Stimulated activated CD8-positive, alpha-beta memory T cell treated with anti-CD3 and anti-CD28 coated beads, Interleukin-12 subunit alpha, Interleukin-12 subunit beta, amount 100 ng/mL, for 4 hours (primary cell): ENCODE results near the gene WDR48.
A peak's percentile ranks its signal among the peaks of the same experiment; 100 is the strongest.

ENCODE experiments used
- DNase-seq: peaks from one replicate; pipeline ENCODE4 v3.0.0-alpha.2; 2020; ENCODE audit warnings: low read depth

Gene WDR48

DNA sequence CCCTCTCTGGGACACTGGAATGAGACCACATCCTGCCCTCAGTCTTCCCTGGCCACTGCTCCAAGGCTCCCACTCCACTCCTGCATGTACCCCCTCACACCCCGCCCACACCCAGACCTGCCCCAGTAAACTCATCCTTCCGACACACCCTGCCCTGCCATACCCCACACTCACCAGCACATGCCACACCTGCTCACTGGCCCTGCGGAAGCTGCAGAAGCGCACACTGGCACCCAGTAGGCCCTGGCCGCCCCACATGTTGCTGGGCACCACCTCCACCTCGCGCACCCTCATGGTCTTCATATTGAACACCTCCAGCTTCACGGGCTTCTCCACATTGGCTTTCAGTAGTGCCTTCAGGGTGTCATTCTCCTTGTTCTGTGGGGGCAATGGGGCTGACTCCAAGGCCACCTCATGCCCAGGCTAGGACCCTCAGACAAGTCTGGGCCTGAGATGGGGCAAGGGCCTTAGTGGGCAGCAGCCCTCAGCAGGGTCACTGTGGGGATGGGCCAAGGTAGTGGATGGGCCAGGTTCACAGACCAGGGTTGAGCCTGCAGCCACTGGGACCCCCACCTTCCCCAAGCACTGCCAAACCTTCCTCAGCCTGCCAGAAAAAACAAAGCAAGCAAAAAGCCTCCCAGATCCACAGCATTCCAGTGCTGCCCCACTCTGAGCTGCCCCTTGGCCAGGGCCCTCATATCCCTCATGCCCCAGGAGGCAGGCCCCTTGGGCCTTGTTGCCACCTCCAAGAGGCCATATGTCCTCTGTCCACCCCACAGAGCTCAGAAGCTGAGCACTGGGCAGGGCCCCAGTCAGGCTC is 50.9 kb downstream of the WDR48 start:
- no peak for DNase-seq

DNA sequence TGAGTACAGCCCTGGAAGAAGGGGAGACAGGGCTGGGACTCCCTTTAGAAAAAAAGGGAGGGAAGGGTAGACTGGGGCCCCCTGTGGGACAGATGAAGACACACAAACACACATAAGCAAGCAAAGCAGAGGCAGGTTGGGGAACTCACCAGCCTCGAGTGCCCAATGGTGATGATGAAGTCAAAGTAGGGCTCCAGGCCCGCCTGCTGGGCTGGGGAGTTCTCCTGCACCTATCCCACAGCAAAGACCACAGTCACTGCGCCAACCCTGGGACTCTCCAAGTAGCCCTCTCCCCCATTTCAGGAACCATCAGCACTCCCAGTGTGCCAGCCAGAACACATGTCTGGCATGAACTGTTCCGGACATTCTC is 51.5 kb downstream of the WDR48 start:
- no peak for DNase-seq

DNA sequence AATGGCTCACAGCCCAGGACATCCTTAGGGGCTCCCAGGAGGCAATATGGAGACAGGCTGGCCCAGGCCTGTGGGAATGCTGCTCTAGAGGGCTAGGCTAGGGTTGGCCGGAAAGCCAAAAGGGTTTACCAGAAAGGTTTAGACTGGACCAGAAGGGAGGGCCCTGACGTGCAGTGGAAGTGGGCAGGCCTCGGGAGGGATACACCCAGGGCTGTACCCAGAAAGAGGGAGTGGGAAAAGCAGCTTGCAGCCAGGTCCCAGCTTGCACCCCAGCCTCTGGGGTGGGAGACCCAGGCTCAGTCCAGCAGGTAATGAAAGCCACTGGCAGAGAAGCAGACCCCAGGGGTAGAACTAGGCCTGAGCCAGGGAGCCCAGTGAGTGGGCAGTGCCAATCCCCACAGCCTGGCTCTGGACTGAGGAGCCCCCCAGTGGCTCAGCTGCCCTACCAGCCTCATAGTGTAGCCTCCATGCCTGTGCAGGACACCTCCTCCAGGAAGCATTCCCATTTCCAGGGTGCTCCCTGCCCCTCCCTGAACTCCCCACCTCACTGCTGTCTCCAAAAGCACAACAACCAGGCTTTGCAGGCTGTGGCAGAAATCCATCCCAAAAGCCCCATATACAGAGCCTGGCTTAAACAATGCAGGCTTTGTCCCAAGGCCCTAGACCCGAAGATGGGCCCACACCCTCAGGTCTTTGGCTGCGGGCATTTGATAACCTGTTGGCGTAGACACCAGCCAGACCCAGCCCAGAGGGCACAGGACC is 52.2 kb downstream of the WDR48 start:
- DNase-seq: no peak

DNA sequence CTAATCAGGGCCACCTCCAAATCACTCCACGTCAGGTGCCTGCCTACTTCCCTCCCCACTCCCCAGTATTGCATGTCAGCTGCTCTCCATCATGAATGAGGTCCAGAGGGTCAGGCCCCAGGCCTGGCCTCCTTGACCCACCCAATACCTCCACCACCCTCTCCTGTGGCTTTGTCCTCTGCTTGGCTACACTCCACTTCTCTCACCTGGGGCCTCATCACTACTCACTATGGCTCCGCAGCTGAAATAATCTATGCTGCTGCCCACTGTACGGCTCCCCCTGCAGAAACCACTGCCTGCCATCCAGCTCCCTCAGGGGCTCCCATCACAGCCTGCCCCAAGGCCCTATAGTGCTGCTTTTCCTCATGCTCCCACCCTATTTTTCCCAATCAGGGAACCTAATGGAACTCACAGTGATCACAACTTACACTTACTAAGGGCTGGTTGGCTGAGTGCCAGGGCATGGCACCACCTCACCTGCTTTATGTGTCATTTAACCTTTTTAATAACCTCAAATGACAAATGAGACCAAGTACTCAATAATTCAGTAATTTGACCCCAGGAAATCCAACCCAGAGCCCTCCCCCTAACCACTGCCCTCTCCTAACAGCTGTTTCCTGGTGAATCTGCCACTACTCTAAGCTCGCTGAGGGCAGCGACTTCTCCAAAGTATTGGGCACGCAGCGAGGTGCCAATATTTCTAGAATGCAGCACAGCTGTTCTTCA is 53.3 kb downstream of the WDR48 start:
- DNase-seq: no peak

DNA sequence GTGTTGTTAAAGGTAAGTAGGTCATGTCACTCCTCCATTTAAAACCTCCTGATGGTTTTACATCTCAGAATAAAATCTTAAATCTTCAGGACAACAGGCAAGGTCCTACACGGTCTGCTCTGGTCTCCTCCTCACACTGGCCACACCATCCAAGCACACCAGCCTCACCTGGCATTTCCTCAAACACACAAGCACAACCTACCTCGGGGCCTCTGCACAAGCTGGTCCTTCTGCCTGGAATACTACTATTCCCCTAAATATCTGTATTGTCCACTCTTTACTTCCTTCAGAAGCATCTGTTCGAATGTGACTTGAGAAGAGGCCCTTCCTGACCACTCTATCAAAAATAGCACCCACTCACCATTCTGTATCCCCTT is 53.9 kb downstream of the WDR48 start:
- DNase-seq: no peak

DNA sequence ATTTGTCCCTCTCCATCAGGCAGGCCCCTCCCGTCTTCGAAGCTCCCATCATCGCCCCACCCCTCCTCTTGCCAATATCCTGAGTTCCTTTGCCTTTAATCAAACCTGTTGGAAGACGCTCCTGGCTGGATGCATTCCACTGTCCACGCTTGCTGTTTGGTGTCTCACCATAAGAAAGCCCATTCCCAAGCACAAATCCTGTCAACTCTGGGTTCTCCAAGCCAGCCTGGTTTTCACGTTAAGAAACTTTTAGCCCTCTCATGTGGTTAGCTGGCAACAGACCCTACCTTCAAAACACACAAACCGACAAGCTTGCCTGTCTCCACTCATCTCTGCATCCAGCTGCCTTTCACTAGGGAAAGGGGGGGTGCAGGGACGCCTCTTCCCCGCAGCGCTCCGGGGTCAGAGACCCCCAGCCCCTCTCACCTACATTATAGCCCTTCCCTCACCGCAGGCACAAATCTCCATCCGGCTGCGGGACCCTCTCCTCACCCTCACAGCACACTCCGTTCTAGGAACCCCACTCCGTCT is 54.5 kb downstream of the WDR48 start:
- no peak for DNase-seq

DNA sequence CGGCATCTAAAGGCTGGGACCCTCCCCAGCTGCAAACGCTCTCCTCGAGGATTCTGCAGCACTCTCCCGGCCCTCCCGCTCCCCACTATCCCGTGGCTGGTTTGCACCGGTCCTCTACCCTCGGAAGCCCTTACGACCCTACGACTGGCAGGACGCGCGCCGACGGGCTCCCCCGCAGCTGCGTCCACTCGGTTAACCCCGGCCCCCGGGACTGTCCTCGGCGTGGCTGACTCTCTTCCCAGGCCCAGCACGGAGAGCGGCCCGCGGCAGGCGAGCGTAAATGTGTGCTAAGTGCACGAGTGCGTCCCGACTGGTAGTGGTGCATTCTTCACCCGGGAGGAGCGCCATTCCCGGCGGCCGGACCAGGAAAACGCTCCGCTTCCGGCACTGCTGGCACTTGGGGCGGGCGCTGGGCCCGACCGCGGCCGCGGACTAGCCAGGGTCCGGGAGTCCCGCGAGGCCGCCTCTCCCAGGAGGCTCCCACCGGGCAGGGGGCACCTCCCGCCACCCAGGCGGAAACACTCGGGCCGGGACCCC is 55.1 kb downstream of the WDR48 start:
- DNase-seq: no peak

DNA sequence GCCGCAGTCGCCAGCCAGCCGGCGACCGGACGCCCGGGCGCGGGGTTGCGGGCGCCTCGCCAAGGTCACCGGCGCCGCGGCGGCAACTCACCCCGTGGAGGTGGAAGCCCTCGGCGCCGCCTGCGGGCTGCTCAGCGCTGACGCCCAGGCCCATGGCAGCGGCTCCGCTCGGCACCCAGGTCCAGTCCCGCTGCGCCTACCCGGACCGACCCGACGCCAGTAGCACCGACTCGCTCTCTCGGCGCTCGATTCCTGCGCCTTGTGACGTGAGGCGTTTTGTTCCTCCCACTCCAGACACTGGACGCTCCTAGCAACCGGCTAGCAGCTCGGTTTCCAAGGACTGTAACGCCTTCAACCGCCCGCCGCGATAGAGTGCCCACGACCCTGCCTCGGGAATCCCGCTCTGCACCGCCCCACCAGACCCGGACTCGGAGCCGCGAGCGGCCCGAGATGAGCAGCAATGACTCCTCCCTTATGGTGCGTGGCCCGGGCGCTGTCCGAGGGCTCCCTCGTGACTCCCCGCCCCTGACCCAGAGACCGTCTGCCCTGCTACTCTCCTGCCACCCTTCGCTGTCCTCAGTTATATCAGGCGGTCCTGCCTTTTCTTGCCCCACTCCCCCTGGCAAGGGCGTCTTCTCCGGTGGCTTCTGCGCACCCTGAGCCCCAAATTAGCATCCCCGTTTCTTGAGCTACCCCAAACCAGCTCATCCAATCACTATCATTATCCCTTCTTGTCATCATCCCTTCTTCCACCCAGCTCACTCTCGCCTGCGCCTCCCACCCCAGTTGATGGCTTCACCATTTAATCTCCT is 55.8 kb downstream of the WDR48 start, which contains the start of the genes GORASP1 and TTC21A:
Gene GORASP1, minus strand, starts transcription at position 240 of the 812 bp plus-strand sequence. Its CDS starts 86 bp downstream, at position 154.
Gene TTC21A, plus strand, starts transcription at position 293 of the 812 bp plus-strand sequence. Its CDS starts 158 bp downstream, at position 451.
- peak; percentile 55 for DNase-seq

DNA sequence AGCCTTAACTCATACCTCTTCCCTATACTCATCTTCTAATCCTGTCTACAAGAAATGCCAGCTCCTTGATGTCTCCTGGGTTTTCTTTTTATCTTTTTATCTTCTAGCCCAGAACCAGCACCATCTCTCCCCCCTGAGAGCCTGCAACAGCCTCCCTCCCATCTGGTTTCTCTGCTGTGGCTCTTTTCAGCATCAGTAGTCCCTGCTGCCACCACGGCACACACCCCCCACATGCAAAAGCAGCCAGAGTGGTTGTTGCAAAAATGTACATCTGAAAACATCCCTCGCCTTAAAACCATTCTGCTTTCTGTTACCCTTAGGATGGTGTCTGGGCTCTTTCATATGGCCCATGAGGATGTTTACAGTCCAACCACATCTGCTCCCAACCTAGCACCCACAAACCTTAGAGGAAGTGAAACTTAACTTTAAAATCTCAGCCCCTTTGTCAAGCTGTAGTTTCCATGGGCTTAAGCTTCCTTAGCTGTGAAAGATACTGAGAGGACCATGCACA is 56.4 kb downstream of the WDR48 start:
- no peak for DNase-seq

DNA sequence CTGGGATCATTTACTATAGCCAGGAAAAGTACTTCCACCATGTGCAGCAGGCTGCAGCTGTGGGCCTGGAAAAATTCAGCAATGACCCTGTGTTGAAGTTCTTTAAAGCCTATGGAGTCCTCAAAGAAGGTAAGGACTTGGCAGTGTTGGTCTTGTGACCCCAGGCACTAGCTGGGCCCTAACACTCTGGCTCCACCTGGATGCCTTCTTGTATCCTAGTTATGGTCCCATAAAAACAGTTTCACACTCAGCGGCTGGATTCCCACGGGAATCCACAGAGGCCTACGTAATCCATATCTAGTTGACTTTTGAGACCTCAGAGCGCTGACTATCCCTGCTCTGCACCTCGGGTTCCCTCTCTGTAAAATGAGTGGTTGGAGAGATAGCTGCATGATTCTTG is 57.3 kb downstream of the WDR48 start:
- no peak for DNase-seq

DNA sequence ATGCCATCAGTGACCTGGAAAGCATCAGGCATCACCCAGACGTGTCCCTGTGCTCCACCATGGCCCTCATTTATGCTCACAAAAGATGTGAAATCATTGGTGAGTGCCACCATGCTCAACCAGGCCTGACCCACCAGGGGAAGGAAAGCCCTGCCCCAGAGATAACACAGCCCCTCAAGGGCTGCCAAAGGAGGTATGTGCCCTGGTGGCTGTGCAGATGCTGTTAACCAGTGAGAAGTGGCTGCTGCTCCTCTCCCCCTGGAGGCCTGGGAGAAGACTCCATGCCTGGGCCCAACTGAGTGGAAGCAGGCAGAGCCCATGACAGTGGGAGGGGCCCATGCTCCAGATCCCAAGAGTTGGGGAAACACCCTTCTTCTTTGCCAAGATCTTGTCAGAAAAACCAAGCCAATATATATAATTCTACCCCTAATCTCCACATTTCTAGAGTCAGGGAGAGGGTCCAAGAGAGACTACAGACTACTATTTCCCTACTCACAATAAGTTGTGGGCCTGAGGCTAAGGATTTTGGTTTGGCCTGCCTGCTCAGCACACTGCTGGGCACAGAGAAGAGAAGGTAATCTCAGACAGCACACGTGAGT is 58.3 kb downstream of the WDR48 start:
- no peak for DNase-seq

DNA sequence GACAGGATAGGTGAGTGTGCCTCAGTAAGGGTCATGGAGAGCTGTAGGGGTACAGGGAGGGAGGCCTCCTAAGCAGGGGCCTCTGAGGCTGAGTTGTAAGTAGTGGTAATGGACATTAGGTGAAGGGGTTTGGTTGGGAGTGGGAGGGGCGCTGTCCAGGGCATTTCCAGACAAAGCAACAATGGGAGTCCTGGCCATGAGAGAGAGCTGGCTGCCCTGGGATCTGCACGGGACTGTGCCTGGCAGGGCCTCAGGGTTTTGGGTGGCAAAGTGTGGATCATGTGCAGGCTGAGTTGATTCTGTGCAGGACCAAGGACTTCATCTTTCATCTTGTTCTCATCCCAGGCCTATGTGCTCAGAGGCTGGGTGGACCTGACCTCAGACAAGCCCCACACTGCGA is 60.3 kb downstream of the WDR48 start:
- DNase-seq: no peak

DNA sequence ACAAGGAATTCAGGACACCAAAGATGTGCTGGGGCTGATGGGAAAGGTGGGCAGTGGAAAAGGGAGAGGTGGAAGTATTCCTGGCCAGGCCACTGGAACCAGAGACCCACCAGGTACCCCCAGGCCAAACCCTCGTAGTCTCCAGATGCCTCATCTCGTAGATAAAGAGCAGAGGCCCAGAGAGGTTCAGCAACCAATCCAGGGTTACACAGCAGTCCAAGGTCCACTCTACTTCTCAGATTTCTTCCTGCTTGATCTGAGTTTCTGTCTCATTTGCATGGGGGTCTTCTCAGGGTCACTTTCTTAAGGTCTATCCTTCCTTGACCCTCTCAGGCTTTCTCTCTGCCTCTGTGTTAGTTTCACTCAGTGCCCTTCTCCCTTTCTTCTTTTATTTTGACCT is 60.7 kb downstream of the WDR48 start:
- no peak for DNase-seq

DNA sequence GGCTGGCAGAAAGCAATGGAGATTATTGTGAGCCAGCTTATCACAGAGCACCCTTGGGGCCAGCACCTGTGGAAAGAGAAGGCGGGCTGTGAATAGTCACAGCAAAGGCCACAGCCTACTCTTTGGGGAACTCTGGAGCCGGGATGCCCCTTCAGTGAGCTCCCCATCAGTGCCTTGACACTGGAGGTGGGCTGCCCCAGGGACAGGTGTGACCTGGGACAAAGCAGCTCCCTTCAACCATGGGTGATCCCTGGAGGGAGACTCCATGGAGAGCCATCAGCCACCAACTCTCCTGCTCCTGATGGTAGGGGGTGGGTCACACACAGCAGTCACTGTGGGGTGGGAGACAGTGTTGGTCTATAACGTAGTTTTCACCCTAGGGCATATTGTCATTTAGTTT is 61.5 kb downstream of the WDR48 start:
- DNase-seq: no peak

DNA sequence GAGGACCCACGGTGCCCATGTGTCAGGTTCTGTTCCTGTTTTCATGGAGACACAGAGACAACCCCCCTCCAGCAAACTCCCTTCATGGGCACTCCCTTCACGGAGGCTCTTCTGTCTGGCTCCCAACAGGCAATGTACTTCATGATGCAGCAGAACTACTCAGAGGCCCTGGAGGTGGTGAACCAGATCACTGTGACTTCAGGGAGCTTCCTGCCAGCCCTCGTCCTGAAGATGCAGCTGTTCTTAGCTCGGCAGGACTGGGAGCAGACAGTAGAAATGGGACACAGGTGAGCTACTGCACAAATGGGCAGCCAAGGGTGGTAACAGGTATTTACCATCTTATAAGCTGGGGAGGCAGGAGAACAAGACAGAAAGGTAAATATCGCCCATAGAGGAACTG is 62.6 kb downstream of the WDR48 start:
- no peak for DNase-seq

DNA sequence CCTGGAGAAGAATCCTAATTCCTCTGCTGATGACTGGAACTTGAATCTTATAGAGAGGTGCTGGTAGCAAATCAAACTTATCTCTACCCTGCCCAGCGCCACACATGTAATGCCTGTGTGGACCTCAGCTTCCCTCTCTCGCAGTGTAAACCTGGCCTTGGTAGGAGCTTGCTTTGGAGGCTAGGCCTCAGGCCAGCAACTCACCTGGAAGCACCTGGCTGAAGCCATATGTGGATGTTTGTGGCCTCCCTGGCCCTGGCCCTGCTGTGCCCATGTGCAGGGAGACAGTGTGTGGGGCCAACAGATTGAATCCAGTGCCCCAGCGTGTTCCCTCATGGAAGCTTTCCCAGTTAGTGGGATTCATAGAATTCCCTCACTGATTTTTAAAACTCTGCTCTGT is 64.1 kb downstream of the WDR48 start:
- DNase-seq: no peak

DNA sequence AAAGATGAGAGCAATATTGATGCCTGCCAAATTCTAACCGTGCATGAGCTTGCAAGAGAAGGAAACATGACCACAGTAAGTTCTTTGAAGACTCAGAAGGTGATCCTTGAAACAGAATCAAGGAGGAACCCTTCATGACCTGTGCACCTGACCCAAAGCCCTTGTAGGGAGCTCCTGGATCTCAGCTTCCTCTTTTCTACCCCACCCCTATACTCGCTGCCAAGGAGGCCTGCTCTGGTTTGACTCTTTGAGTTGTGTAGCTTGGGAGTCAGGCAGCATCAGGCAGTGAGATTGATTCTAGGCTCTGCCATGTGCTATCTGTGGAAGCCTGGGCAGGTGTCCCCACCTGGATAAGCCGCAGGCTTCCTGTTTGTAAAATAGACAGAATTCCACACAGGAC is 66.3 kb downstream of the WDR48 start:
- DNase-seq: no peak

DNA sequence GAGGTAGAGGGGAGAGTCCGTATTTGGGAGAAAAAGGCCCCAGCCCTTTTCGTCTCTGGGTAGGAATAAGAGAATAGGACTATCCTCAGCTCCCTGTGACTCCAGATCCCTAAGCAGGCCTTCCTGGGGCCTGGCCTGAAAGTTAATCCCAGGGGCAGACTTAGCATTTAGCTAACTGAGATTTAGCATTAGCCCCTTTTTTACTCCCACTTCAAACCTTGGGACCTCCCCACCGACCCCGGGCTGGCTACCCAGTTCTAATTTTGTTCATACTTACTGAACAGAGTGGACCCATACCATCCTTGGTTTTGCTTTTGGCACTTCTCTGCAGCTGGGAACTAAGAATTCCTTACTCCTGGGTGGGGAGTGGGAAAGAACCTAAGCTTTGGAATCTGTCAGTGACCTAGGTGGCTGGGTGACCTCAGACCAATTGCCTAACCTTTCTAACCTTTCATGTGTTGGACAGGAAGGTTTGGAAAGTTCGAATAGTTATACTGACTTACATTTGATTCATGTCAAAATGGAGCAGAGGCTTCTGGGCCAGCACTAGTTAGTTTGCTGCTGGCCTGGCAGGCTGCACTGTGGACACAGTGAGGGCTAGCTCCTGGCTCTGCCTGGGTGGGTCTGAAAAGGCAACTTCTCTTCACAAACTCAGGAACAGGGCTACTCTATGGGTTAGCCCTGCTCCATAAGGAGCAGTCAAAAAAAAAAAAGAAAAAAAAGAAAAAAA is 67.3 kb downstream of the WDR48 start:
- no peak for DNase-seq

DNA sequence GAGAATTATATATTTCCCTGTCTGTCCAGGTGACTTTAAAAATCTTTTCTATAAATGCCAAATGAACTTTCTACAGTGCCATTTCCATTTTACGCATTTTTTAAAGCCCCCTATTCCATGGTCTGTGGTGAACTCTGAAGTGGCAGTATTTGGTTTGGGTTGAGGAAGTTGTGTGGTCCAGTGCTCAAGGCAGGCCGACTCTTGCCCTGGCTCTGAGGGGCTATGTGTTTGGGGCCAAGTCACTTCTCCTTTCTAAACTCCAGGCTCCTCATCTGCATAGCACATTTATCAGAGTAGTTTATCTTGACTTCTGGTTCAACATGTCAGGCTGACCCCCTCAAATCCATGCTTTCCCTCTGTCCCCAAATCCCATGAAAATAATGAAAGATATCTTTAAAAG is 69.8 kb downstream of the WDR48 start:
- no peak for DNase-seq

DNA sequence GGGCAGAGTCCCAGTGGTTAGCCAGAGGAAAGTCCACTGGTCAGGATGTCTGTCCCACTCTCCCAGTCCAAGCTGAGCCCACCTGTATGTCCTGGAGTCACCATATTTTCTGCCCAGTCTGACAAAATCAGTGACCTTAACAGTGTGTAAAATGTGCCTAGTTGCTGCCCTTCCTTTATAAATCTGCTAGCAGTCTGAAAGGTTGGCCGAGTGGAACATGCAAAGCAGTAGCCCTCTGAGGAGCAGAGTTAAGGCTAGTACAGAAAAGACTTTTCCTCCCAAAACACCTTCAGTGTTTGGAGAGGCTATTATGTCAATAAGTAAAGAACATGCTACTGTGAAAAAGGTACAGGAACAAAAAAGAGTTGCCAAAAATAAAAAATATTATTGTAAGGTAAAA is 71.0 kb downstream of the WDR48 start:
- DNase-seq: no peak
